RWPE2 (cell line): ENCODE measurements around the gene RHOC.

Experiments
- ATAC-seq: fragments of 200-7000 bp; cut with Tn5 transposase; 3 replicates; pipeline ENCODE4 v1.9.1; 2021; ENCODE audit warnings: low read depth
- DNase-seq: peaks from one replicate; pipeline ENCODE4 v3.0.0-alpha.2; 2020; ENCODE audit warnings: low spot score
- H3K27ac ChIP-seq: fragments of 450-650 bp; 2 replicates; pipeline ENCODE4 v1.5.1; 2017; ENCODE audit warnings: mild to moderate bottlenecking; ENCODE audit not compliant: poor library complexity, severe bottlenecking
- H3K27me3 ChIP-seq: fragments of 250-450 bp; sonication (Bioruptor Pico); 2 replicates; pipeline ENCODE4 v1.5.1; 2021; ENCODE audit warnings: mild to moderate bottlenecking, moderate library complexity; ENCODE audit not compliant: insufficient read depth, poor library complexity, severe bottlenecking
- H3K36me3 ChIP-seq: fragments of 250-450 bp; sonication (Bioruptor Pico); 2 replicates; pipeline ENCODE4 v1.5.1; 2020; ENCODE audit warnings: low read depth, mild to moderate bottlenecking, moderate library complexity
- H3K4me1 ChIP-seq: fragments of 250-450 bp; sonication (Bioruptor Pico); 2 replicates; pipeline ENCODE4 v1.5.1; 2021; ENCODE audit warnings: mild to moderate bottlenecking, moderate library complexity; ENCODE audit not compliant: insufficient read depth, poor library complexity, severe bottlenecking
- H3K4me3 ChIP-seq: fragments of 250-450 bp; sonication (Bioruptor Pico); 2 replicates; pipeline ENCODE4 v1.5.1; 2021; ENCODE audit warnings: mild to moderate bottlenecking, moderate library complexity; ENCODE audit not compliant: severe bottlenecking
- H3K9me3 ChIP-seq: fragments of 250-450 bp; sonication (Bioruptor Pico); 2 replicates; pipeline ENCODE4 v1.5.1; 2021; ENCODE audit warnings: mild to moderate bottlenecking, moderate library complexity; ENCODE audit not compliant: severe bottlenecking
- CTCF ChIP-seq: fragments of 450-650 bp; IDR thresholded peaks from one replicate; pipeline ENCODE4 v1.5.1; 2017; ENCODE audit warnings: mild to moderate bottlenecking, moderate library complexity; ENCODE audit not compliant: poor library complexity, severe bottlenecking

Gene RHOC

GRCh38 chr1:112712701-112713128 lies 5.8 kb upstream of the RHOC start:
- Histone ChIP-seq H3K27ac (no peak overlapping the region), H3K27me3 (no peaks in the 10 kb centered on the region), H3K4me1 (no peaks in the 10 kb centered on the region), H3K36me3 (no peaks in the 10 kb centered on the region), H3K9me3 (no peaks in the 10 kb centered on the region), H3K4me3 (no peak overlapping the region)
- DNase-seq (no peak), ATAC-seq (no peak)
- no peak for TF ChIP-seq CTCF

GRCh38 chr1:112712191-112712590 lies 5.3 kb upstream of the RHOC start:
- Histone ChIP-seq H3K4me3 (no peak overlapping the region), H3K9me3 (no peaks in the 10 kb centered on the region), H3K27ac (no peak overlapping the region), H3K4me1 (no peaks in the 10 kb centered on the region), H3K27me3 (no peaks in the 10 kb centered on the region), H3K36me3 (no peaks in the 10 kb centered on the region)
- ATAC-seq (no peak), DNase-seq (no peak)
- TF ChIP-seq CTCF = no peak

DNA sequence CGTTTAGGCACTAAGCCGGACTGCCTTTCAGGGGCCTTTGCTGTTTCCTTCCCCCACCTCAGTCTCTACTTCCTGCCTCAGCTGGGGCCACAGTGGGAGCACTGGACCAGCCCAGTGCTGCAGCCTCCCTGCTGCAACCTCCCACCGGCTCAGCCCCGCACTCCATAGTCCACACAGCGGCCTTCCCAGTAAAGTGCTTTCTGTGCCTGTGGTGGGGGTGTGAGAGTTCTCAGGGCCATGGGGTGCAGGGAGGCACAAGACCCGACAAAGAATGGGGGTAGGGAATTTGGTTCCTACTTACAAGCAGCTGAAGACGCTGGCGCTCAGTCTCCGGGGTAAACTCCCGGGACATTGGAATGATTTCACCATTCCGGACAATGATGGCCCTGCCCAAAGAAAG lies 4.7 kb upstream of the RHOC start:
- Histone ChIP-seq H3K27me3 (no peaks in the 10 kb centered on the region), H3K36me3 (no peaks in the 10 kb centered on the region), H3K4me1 (no peaks in the 10 kb centered on the region), H3K4me3 (no peak overlapping the region), H3K27ac (no peak overlapping the region), H3K9me3 (no peaks in the 10 kb centered on the region)
- ATAC-seq (no peak), DNase-seq (no peak)
- no peak for TF ChIP-seq CTCF

- Histone ChIP-seq H3K27ac (no peak overlapping the region), H3K4me3 (no peak overlapping the region), H3K27me3 (no peaks in the 10 kb centered on the region), H3K4me1 (no peaks in the 10 kb centered on the region), H3K36me3 (no peaks in the 10 kb centered on the region), H3K9me3 (no peaks in the 10 kb centered on the region)
- ATAC-seq (no peak), DNase-seq (no peak)
- TF ChIP-seq CTCF = no peak
These were observed 4.1 kb upstream of the RHOC start for GRCh38 chr1:112711041-112711440.

- ATAC-seq (no peak), DNase-seq (no peak)
- no peaks in the 10 kb centered on the region for H3K4me1 ChIP-seq
- no peaks in the 10 kb centered on the region for H3K27me3 ChIP-seq
- no peak overlapping the region for H3K4me3 ChIP-seq
- H3K27ac ChIP-seq = no peak overlapping the region
- no peak for TF ChIP-seq CTCF
- H3K36me3 ChIP-seq = no peaks in the 10 kb centered on the region
- H3K9me3 ChIP-seq = no peaks in the 10 kb centered on the region
These were observed 3.7 kb upstream of the RHOC start for GRCh38 chr1:112710586-112710985.
